PFSK-1 (cell line): ENCODE measurements around the gene TYRP1.

Experiments
- FOXP2 ChIP-seq: optimal IDR thresholded peaks from 2 replicates; pipeline ENCODE3; 2011; ENCODE audit warnings: borderline replicate concordance, control low read depth, inconsistent platforms; ENCODE audit not compliant: insufficient read depth; ENCODE audit errors: extremely low read length, extremely low read depth
- POLR2AphosphoS5 ChIP-seq: IDR thresholded peaks from 2 replicates; pipeline ENCODE4 v1.6.1; 2012; ENCODE audit warnings: low read depth, mild to moderate bottlenecking, control low read depth, low read length, moderate library complexity
- REST ChIP-seq, 2 experiments: IDR thresholded peaks; 2 replicates each; pipeline versions ENCODE4 v1.6.1 to v1.8.0; 2011 to 2012; ENCODE audit warnings: low read depth in 2 of 2, low read length in 2 of 2, control low read depth in 1 of 2, inconsistent platforms in 1 of 2, mild to moderate bottlenecking in 1 of 2, moderate library complexity in 1 of 2; ENCODE audit not compliant: insufficient read depth in 1 of 2
- SIN3A ChIP-seq: IDR thresholded peaks from 2 replicates; pipeline ENCODE4 v1.6.1; 2012; ENCODE audit warnings: mild to moderate bottlenecking, low read length, moderate library complexity, borderline replicate concordance; ENCODE audit not compliant: insufficient read depth
- TAF1 ChIP-seq: IDR thresholded peaks from 2 replicates; pipeline ENCODE4 v1.6.1; 2012; ENCODE audit warnings: low read length, control low read depth, borderline replicate concordance; ENCODE audit not compliant: insufficient read depth

- no peak for TF ChIP-seq SIN3A
- no peak for TF ChIP-seq POLR2AphosphoS5
- TF ChIP-seq TAF1: no peak
- no peak for TF ChIP-seq REST (IDR thresholded peaks at IDR 0.05; ENCODE audit: insufficient read depth in 1 of 2, low read depth in 2 of 2, low read length in 2 of 2)
- TF ChIP-seq FOXP2: no peak
Observed at GRCh38 chr9:12748016-12748415, 54.8 kb downstream of the TYRP1 start.
